ENCODE results near the gene MRPS22.
A peak's percentile ranks its signal among the peaks of the same experiment; 100 is the strongest.

The MRPS22 gene

DNA sequence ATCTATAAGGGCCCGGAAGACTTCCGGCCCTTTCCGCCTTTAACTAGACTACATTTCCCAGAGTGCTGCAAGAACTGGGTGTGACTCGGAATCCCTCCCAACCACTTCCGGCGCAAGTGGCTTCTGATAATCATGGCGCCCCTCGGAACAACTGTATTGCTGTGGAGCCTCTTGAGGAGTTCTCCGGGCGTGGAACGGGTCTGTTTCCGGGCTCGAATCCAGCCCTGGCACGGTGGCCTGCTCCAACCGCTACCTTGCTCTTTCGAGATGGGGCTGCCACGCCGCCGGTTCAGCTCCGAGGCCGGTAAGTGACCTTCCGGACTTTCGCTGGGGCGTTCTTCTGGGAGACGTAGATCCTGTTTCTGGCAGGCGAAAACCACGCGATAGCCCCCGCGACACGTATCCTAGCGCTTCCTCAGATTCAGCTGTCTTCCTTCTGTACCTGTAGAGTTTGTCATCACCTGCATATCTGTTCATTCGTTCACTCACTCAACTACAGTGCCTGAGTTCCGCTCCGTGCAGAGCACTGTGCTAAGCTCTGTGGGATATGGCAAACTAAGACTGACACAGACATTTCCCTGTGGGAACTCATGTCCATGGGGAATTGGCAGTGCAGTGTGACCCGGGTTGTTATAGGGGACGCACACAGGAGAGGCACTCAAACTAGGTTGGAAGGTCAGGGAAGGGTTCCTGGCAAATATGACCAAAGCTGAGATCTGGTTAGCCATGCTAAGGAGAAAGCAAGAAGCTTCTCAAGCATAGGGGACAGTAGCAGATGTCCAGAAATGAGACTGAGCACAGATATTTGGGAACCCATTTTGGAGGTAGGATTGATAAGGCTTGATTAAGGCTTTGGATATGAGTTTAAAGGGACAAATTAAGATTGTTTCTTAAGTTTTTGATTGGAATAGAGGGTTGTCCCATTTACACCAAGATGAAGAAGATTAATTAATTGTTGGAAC, at the start of gene MRPS22:
TSS of gene MRPS22 (plus strand) at position 126 of the 962 bp plus-strand sequence. CDS start at position 133, 7 bp downstream.
- DNase-seq: peak; percentile 22 to 62

DNA sequence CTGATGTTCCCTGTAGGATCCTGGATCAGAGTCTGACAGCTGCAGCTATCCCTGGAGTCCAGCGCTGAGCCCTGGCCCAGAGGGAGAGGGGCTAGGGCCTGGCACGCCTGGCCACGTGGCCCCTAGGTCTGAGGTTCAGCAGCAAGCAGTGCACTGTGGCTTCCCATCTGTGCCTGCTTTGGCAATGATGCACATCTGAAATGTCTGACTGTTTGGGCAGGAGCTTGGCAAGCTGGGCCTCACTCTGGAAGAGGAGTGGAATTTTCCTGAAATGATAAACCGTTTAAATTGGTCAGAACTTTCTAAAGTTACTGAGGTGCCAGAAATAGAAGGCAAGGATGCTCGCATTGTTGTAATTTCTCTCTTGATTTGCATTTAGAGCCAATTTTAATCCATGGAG, 48.8 kb upstream of the MRPS22 start:
- no peak for DNase-seq

DNA sequence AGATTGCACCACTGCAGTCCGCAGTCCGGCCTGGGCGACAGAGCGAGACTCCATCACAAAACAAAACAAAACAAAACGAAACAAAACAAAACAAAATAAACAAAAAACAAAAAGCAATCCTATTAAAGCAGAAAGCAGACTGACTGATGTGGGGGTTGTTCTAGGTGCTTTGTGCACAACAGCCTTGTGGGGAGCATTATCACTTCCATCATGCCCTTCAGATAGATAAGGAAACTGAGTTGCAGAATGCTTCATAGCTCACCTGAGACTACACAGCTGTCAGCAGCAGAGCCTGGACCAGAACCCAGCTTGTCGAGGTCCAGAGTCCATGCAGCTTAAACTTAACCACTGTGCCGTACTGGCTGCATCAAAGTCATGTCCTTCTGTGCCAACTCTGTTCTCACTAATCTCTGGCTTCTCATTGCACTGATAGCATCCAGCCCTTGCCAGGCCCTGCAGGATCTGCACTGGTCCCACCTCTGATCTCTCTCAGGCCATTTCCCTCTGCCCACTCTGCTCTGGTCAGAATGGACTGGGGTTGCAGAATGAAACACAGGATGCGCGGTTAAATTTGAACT, 47.6 kb upstream of the MRPS22 start:
- no peak for DNase-seq

DNA sequence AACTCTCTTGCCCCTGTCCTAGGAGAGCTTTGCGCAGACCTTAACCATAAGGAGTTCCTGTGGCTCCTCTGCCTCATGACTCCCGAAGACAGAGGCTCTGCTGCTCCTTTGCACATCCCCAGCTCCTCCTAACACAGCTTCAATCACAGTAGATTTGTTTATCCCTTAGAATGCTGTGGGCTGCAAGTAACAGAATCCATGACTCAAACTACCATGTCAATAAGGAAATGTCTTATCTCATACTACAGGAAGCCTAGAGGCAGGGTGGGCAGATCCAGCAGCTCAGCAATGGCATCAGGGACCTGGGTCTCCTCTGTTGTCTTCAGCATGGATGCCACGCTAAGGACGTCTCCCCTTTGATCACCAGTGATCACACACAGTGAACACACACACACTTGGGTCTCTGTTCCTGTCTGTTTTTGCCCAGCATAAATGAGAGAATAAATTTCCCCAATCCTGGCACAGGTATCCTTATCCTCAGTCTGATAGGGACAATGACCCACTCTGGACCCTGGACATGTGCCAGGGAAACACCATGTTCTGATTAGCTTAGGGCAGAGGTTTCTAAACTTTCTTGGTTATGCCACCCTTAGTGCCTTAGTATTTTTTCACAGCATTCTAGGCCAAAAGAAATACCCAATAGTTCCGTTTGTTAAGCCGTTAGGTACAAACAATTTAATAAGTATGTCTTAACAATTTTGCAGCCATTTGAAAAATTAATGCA, 46.1 kb upstream of the MRPS22 start:
- DNase-seq: no peak

DNA sequence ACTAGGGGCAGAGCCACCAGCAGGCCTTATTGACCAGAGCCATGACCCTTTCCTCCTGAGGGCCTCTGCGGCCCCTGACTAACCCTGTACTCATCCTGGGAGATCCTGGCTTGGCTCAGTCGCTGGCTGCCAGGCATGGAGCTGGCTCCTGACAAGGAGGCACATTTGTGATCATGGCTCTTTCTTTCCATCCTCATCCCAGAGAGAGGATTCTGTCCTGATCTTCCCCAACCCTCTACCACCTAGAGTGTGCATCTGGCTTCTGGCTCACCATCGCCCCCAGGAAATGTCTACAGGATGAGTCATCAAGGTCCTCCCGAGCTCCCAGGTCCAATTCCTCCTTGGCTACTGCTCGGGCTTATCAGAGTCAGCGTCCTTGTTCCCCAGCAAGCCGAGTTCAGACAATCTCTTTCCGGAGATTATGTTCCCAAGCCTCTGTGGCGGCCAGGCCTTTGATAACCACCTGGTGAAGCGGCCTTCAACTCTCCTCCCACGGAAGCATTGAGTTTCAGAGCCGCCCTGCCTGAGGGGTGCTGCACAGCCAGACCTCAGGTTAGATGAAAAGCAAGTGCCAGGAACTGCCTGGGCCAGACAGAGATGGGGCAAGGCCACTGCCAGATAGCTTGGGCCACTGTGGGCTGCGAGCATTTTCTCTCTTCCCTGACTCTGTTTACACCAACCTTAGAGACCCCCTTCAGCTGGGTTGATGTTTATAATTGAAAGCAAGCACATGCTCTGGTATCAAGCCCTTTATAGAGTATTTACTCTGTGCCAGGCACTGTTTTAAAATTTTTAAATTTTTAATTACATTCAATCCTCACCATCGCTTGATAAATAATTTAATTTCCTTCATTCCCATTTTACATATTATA, 44.3 kb upstream of the MRPS22 start:
- DNase-seq: no peak

DNA sequence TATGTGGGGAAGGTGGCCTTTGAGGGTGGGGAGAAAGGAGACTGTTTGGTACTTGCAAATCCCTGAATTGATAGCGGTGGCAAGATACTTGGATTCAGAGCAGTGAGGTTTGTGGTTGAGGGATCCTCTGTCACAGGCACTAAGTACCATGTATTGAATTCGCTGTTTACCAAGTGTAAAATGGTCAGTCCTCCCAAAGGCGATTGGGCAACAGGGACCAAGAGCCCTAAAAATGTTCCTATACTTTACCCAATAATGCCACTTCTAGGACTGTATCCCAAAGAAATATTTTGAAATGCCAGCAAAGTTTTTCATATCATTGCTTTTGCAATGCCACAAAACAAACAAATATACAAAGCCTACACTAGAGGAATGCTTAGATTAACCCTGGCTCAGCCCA, 43.4 kb upstream of the MRPS22 start:
- DNase-seq: no peak

DNA sequence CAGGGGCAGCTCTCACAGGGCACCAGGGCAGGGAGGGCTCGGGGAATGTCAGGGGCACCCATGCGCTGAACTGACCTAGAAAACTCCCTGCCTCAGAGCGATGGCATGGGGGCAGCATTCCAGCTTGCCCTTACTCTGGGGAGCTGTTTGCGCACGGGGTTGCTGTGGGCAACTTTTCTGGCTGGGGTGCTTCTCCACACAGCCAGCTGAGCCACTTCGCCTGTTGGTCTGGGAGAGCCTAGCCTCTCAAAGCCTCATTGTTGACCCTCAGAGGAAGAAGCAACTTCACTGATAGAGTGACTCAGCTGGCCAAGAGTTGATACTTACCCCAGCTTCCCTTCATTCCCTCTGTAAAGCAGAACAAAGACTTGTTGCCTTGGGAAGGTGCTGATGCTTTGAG, 42.6 kb upstream of the MRPS22 start:
- DNase-seq: no peak

DNA sequence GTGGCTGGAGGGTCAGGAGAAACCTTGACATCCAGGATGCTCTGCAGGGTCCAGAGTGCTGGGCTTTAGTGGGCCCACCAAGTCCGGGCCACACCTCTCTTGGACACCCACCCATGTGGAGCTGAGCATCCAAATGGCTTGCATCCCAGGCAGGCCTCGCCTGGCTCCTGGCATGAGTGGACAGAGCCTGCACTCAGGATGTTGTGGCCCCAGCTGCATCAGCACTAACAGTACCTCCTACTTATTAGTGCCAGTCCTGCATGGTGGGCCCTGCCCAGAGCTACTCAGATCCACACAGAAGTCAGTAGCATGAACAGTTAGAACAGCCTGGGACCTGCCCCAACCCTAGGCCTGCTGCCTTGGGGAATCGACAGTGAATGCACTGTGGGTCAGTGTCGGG, 42.2 kb upstream of the MRPS22 start:
- DNase-seq: no peak

DNA sequence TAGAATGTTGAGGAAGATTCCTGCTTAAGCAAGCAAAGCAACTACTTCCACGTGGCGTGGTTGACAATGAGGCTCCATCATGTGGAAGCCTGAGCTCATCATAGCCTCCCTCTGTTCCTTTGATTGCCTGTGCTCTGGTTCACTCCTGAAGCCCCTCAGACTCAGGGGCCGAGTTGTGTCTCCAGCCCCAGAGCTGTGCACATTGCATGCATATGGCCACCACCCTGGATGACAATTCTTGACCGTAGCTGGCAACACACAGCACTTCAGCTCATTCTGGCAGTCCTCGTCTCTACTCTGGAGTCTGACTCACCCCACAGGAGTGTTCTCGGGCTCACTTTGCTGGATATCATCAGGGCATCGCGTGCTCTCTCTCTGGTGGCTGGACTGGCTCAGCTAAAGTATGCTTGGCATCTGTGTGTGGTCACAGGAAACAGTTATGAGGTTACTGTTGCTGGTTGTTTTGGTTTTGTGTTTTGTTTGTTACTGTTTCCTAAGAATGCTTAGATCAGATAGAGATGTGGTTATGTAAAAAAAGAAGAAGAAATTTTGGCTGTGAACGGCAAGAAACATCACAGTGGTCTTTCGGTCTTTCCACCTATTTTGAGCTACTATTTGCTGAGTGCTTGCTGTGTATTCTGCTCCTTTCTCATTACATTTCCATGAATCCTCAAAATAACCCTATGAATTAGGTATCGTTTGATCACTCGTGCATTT, 41.6 kb upstream of the MRPS22 start:
- no peak for DNase-seq

DNA sequence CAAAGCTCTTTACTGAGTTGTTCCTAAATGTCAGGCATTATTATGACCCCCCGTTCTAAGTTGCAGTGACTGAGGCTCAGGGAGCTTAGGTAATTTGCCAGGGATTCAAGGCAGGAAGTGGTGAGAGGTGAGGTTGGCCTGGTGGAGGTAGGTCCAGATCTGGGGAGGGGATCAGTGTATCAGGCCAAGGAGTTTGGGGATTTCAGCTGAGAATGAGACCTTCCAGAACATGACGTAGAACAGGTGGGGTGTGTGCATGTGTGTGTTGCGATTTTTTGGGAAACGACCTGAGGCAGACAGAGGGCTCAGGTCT, 41.1 kb upstream of the MRPS22 start:
- DNase-seq: no peak

DNA sequence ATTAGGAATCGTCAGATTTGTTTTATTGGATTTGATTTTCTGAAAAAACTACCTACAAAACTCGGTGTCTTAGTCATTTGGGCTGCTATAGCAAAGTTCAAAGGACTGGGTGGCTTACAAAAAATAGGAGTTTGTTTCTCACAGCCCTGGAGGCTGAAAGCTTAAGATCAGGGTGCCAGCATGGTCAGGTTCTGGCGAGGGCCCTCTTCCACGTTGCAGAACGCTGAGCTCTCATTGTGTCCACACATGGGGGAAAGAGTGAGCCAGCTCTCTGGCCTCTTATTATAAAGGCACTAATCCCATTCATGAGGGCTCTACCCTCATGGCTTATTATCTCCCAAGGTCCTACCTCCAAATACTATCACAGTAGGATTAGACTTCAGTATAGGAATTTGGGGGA, 40.6 kb upstream of the MRPS22 start:
- no peak for DNase-seq

DNA sequence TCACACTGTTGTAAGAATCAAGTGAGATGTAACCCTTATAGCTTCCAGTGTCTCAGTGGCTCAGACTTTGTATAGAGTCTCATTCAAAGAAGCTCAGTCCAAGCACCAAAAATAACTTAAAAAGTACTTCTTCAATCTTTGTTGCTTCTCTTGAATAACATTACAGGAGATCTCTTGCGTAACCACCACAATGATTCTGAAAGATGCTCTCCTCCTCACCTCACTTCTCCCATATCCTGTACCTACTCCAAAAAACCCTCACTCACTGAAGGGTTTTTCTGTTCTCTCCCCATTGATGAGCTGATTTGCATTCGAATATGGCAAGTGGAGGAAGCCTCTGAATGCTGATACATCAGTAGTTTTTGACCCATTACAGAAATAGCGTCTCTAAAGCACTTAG, 39.4 kb upstream of the MRPS22 start:
- DNase-seq: no peak

DNA sequence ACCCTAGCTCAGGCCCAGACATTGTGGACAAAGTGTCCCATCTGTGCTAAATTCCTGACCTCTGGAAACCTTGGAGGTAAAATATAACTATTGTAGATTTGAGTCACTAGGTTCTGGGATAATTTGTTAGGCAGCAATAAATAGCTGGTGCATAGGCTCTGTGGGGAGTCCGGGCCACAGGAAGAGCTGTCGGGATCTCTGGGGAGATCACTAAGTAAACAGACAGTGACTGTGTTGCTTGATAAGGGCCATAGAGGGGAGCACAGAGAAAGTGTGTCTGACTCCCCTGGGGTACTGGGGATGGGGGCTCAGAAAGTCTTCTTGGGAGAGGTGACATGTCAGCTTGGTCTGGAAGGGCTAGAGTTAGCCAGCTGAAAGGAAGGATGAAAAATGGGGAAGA, 37.7 kb upstream of the MRPS22 start:
- no peak for DNase-seq

DNA sequence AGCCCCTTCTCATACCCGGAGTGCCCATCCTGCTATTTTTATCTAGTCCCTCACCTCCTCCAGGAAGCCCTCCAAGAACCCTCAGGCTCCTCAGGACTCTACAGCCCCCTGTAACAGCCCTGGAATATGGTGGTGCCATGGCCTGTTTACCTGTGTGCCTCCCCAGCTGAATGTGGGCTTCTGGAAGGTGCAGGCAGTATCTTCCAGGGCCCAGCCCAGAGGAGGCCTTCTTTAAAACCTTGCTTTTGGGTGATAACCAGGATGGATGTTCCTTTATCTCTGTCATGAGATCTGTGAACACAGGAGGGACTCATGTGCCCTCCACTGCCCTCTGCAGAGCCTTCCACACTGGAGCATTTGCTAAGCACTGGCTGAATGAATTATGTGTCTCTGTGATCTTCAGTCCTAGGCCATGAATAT, 36.7 kb upstream of the MRPS22 start:
- no peak for DNase-seq

DNA sequence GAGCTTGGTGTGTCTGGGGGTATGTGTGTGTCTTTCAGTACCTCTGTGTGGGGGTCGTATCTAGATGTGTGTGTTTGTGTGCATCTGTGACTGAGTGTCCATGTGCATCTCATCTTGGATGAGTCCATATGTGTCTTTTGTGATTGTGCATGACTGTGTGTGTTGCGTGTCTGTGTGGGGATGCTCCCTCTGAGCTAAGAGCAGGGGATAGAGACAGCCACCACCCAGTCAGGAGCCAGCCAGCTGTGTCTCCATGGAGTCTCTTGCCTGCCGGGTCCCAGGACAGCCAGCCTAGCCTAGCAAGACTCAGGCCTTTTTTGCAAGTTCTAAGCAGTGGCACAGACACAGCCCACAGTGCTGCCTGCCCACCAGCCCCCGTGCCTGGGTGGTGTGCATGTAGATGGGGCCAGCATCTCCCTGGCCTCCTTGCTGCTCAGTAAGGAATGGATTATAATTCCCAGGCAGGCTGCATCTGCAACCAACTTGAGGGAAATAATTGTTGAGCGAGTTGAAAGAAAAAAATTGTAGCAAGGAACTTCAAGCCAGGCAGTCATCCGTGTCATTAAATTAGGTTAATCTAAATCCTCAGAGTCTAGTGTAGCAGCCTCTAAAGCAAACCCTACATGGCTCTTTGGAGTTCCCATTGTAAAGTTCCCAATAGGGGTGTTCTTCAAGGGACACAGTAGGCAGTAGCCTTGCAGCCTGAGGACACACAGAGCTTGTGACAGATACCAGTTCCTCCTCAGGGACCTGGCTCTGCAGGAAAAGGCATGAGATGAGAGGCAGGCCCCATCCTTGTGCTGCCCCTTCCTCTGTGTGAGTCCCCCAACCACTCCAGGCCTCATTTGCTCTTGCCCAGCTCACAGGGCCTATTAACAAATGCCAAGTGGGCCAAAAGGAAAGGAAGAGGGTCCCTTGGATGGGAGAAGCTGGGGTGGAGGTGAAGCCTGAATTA, 35.9 kb upstream of the MRPS22 start:
- DNase-seq: no peak

DNA sequence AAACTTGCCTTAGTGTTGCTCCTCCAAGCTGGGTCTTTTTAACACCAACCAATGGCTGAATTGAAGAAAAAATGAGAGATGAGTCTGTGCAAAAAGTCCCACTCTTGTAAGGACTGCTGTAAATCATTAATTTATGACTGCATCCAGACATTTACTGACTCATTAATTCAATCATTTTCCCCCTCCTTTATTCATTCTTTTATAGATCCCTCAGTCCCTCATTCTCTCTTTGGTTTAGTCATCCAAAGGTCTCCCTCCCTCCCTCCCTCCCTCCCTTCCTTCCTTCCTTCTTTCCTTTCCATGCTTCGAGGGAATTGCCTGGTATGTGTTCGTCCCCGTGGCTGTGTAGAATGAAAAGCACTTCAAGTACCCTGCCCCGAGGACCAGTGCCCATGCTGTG, 35.3 kb upstream of the MRPS22 start:
- no peak for DNase-seq

DNA sequence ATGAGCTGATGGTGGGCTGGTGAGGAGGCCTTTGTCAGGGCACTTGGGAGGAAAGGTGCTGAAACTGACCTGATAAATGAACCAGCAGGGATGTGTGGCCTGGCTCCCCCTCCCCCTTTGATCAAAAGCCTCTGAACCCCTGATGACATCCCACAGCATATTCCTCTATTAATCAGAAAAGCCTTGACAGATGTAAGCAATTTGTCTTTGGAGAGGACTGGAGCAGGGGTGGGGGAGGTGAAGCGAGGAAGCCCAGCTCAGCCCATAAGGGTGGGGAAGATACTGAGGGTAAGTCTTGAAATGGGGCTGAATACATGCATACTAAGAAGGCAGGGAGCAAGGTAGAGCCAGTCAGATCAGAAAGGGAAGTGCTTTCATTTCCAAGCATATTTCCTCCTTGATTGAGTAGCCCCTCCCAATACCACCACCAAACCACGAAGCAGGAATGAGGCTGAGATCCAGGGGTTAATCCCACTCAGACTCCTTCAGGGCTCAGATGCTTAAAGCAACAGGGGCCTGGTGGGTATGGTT, 34.7 kb upstream of the MRPS22 start:
- DNase-seq: no peak

DNA sequence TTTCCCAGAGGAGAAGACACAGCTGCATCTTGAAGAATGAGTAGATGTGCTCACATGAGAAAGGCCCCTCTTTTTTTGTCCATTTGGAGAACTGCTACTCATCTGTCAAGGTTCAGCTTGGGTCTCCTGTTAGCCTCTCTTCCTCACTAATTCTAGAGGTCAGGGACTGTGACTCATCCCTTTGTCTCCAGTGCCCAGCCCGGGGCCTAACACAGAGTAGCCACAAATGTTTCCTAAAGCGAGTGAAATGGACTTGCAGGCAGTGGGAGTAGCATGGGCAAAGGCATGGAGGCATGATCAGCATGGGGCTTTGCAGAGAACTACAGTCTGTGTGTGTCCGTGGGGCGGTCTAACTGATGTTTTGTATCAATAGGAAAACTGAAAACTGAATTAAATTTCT, 33.9 kb upstream of the MRPS22 start:
- no peak for DNase-seq

DNA sequence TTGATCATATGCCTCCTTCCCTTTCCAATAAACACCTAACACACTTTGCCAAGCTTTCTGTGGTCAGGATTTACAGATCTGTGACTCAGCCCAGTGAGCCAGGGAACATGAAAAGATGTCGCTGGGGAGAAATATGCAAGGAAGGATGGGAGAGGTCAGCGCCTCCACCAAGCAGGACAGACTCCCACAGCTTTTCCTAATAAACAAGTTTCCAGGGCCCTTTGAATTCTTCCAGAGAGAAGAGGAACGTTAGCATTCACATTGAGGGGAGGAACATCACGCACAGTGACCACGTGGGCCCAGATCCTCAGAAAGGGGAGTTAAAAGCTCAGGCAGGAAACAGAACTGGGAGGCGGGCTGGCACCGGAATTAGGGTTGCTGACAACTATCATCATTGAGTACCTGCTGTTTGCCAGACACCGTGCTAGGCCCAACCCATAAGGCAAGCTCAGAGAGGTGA, 33.3 kb upstream of the MRPS22 start:
- no peak for DNase-seq

DNA sequence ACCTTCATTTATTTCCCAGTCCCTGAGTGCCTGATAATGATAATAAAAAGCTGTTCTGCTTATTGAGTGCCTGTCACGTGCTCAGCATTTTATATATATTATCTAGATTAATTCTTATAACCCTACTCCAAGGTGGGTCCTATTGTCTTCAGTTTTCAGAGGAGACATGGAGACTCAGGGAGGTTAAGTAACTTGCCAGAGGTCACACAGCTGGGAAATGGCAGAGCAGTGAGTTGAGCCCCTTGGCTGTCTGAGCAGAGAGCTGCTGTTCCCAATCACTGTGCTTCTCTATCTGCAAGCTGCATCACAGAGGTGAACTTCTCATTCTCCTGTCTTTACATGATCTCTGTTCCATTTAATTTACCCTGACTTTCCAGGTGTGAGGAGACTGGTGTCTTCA, 32.3 kb upstream of the MRPS22 start:
- DNase-seq: no peak

DNA sequence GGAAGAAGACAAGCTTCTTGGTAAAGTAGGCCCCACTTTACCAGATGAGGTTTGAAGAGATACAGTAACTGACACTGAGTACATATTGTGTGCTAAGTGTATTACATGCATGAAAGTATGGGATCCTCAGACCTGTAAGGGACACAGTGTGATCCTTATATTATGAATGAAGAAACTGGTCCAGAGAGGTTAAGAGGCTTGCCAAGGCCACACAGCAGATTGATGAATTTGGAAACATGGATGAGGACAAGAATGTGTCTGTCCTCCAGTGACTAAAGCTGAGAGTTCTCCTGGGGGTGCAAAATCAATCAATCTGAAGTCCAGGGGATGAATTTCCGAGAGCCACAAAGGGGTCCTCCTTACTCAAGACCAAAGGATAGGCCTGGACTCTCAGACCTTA, 31.4 kb upstream of the MRPS22 start:
- no peak for DNase-seq

Measured in cerebellar nuclear complex (tissue), 1 donor.